Measurements from ENCODE around the gene SELENOS.
A peak's percentile ranks its signal among the peaks of the same experiment; 100 is the strongest.

The SELENOS gene

DNA sequence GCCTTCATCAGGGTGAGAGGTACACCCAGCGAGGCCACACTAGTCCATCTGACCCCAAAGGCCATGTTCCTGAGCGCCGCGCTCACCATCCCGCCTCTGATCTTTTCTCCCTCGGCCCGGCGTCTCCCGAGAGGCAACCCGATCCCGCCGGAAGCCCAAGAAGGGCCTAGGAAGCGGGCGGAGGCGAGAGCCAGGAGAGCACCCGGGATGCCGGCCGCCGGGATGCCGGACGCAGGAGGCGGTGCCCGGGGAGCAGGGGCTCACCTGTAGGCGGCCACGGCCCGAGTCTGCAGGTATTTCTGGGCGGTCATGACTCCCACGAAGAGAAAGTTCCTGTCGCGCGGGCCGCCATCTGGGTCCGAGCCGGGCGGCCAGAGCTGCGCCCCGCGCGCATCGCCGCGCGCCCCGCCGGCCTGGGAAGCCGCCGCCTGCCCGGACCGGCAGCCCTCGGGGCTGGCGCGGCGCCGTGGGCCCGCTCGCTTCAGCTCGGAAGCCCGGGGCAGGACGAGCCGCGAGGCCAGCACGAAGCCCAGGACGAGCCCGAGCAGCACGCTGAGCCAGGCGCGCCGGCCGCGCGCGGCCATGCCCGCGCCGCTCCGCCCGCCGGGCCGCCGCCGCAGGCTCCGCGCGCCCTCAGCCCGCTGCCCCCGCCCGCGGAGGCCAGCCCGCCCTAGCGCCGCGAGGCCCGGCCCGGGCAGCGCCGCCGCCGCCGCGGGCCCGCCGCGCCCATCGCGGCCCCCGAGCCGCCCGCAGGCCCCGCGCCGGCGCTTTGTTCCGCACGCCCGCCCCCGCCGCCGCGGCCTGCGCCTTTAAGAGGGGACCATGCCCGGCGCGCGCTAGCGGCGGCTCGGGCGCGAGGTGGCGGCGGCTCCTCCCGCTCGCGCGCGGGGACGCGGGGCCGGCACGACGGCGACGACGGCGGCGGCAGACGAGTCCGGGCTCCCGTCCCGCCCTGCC lies 26.1 kb downstream of the SELENOS start:
- DNase-seq (ENCODE audit: low spot score), result peak; percentile 18

DNA sequence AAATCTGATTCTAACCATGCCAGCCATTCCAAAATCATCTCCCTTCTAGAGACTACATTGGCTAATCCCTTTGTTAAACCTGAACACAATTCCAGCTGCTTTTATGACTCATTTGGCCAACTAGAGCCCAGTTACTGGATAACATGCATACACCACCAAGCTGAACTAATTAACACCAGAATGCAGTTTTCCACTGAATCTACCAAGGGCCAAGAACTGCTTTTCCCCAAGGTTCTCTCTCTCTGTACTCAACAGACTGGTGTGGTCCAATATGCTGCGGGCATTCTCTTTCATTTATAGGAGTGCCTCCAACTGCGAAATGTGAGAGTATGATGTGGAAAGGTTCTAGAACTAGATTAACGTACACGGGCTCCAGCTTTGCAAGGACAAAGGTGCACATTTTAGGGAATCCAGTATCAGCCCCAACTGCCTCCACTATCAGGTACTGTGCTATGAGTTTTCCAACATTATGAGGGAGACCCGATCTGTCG lies 26.9 kb downstream of the SELENOS start:
- DNase-seq (ENCODE audit: low spot score), result no peak

DNA sequence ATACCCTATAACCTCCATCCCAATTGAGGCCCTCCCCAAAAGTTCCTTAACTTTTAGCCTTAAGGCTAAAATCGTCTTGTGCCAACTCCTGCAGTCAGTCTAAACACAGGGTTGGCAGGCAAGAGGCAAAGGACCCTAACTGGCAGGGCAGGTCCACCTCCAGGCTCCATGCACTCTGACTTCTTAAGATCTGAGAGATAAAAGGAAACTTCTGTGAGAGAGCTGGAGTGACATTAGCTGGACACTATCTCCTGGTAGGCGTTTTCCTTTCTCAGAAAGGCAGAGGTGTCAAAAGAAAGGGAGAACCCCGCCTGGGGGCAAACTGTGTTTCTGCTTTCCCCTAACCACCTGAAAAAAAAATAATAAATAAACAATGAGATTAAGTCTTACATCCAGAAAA lies 29.0 kb downstream of the SELENOS start:
- DNase-seq (ENCODE audit: low spot score), result no peak

DNA sequence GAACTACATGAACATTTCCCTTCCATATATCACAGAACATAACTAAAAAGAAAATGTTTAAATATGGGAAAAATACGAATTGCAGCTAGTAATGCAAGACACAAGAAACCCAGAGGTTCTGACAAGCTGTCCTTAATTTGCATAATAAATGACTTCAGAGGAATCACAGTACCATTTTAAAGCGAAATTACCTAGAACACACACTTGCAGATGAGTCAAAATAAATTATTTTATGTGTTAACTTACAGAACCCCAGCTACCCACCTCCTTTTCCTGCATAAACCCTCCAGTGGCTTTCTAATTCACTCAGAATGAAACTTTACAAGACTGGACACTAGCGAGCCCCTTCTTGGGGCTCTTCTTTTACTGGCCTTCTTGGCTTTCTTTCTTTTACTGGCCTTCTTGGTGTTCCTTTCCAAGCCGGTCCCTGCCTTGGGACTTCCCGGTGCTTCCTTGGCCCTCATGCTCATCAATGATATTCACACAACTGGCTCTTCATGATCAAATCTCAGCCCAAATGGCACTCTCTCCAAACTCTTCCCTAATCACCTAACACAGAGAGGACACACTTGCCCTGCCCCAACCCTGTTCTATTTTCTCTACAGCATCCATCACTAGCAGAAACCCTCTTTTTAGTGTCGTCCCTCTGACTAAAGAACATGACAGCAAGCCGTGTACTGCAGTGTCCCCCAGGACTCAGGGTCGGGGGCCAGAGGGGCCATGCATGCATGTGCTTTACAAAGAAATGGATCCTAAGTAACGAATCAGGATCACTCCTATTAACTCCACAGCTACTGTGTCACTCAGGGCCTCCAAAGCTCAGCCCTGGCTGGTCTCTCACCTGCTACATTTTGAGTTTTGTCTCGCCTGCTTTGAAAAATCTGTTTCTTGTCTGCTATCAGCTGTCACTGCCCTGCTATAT lies 30.2 kb downstream of the SELENOS start:
- no peak for DNase-seq (ENCODE audit: low spot score)

DNA sequence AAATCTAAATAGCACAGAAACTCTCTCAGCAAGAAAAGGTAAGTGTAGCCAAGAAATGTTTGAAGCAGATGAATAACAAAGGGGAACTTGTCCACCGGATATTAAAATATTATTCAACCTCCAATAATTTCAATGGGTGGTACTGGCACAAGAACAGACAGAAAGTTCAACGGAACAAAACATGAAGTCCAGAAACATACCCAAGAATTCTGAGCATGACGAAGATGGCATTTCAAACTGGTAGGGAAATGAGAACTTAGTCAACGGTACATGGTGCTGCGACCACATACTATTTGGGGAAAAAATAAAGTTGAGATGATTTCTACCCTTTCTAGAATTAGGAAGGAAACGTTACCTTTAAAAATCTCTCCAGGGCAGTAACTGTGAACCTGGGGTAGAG lies 30.9 kb downstream of the SELENOS start:
- DNase-seq (ENCODE audit: low spot score), result no peak

DNA sequence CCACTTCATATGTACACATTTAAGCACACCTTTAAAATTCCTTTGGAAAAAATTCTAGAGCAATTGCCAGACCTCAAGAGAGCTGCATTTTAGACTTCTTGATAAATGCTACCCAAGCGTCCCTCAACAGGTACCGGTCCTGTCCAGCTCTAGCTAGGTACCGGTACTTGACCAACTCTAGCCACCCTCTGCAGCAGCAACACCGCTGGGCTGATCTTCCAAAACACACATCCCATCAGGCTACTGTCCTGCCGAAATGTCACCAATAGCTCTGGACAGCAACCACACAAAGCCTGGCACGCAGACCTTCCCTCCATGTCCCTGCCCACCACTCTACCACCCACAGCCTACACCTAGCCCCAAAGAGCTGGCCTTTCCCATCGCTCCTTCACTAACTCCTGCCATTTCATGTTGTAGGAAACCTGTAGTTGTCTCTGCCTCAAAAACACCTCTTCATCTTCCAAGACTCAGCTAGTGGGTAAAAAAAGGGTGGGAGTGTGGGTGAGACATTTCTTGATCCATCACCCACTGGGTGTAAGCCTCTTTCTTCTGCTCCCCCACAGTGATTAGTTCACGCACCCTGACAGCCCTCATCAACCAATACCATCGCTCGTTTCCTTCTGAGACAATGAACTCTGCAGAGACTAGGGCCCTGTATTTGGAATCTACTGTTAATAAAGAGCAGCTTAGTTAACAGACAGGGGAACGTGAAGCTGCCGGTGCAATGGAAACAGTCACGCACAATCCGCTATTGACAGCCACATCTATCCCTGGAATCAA lies 32.2 kb downstream of the SELENOS start:
- DNase-seq (ENCODE audit: low spot score), result no peak

DNA sequence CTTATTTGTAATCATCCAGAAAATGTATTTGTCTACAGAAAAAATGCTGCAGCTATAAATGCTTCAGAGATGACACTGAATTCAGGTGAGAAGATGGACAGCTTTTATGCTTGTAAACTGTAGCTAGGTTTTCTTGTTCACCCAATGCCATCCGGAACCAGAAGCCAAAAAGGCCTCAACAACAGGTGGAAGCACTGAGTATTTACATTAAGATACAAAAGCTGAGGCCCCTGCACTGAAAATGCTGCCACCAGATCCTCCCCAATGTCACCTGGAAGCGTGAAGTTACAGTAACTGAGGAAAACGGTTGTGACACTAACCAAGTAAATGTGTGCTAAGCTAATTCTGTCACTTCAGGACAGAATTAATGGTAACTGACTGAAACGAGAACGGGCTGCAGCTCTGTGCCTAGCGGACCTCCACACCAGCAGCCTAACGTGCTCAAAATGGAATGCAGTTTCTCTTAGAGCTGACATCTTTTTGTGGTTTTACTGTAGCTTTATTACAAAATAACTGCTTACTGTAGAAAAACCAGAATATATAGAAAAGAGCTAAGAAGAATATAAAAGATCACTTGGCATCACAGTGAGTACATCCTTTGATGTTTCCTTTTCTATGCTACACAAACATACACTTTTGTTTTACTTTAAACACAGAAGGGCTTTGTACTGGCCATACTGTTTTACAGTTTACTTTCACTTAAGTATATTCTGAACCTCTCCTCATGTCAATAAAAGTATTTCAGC lies 33.1 kb downstream of the SELENOS start:
- no peak for DNase-seq (ENCODE audit: low spot score)

DNA sequence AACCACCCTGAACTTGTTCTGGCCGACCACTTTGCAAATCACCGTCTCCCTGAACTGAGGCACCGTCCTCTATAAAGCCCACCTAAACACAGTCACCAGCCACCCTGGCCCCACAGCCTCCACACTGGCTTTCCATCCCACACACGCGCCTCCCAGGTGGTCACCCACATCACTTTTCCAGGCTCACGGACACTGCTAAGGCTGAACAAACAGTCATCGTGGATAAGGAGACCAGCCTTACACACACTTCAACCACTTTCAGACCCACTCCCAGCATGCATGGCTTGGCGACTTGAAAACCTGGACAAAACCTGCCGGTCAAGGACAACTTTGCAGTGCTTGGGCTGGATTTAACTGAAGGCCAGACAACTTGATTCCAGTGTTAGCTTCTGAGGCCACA lies 33.9 kb downstream of the SELENOS start:
- no peak for DNase-seq (ENCODE audit: low spot score)

DNA sequence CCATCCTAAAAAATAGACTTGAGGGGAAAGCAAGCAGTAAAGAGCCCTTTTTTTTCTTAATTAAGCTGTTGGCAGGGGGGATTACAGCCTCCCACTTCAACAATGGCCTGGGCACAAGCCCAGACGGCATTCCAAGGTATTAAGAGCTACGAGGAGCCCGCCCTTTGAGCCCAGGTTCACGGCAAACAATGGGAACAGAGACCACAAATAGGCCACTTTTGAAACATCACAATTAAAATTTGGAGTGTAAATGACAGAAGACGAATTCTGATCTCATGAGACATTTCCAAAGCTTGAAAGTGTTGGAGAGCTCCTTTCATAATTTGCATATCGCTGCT lies 34.3 kb downstream of the SELENOS start:
- DNase-seq (ENCODE audit: low spot score), result no peak

DNA sequence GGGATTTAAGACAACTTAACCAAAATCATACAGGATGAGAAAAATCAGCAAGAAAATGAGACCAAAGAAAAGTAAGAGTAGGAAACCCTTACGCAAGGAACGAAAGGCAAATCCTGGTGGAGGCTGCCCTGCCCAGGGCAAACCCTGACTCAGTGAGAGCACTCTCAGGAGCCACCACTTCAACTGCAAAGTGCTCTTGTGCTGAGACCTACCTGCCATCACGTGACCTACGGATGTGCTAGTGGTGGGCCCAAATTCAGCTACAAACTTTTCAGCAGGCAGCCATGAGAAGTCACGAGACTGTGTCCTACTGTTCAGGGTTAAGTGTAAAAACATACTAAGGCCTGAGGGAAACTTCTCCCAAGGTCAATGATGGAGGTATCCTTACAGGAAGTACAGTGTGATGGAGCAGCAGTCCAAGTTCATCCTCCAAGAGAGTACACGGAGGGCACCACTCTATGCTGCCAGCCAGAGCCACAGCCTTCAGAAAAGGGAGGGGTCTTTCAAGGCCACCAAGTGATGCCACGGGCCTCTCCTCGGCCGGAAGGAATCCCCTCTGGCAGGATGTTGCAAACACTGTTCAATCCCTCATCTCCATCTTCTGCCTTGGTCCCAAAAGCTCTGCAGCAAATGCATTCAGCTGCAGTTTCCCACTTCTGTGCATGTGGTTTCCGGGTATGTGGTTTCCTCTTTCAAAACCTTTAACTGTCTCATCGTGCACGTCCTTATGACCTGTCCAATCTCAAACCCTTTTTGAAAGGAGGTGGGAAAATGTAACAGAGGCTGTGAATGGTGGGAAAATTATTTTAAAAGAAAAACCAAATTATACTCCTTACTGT lies 34.9 kb downstream of the SELENOS start:
- DNase-seq (ENCODE audit: low spot score), result peak; percentile 68

DNA sequence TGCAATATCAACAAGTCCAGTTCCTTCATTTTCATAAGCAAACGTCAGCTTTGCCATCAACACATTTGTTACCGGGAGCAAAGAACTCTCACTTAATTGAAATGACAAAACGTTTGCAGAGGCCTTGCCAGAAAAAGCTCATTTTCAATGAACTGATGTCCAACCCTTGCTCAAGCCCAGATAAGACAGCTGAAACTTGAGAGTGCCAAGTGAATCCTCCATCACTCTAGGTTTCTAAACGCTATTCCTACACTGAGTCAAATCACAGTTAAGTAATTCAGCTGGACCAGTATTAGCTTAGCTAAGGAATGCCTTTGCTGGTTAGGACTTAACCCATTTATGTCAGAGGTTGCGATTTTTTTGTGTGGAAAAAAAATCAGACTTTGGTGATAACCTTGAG lies 36.9 kb downstream of the SELENOS start:
- DNase-seq (ENCODE audit: low spot score), result no peak

DNA sequence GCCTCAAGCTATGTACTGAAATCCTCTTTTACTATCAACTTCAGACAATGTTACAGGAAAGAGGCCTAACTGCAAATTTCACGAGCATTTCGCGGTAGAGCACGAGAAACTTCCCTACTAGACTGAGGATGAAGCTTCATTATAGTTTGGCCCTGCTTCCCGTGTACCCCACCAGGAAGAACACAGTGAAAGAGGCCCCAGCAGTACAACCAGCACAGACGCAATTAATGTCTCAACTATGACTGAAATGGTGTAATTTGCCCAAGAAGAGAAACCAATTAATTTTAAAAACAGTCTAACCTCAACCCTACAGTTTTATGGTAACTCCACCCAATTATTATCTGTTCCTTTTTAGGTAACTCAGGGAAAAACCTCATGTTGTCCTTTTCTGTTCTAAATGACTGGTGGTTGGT lies 37.6 kb downstream of the SELENOS start:
- no peak for DNase-seq (ENCODE audit: low spot score)

DNA sequence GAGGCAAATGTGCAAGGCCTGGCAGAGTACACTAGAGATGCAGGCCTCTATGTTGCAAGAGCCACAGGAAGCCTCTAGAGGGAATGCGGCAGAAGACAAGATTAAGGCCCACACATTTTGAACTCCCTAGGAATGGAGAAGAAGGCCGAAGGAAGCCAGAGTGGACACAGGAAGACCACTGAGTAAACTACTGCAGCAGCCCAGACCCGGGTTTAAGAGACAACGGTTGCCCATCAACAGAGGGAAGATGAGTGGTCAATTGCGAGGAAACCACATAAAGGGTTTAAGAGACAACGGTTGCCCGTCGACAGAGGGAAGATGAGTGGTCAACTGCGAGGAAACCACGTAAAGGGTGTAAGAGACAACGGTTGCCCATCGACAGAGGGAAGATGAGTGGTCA lies 40.0 kb downstream of the SELENOS start:
- DNase-seq (ENCODE audit: low spot score), result no peak

DNA sequence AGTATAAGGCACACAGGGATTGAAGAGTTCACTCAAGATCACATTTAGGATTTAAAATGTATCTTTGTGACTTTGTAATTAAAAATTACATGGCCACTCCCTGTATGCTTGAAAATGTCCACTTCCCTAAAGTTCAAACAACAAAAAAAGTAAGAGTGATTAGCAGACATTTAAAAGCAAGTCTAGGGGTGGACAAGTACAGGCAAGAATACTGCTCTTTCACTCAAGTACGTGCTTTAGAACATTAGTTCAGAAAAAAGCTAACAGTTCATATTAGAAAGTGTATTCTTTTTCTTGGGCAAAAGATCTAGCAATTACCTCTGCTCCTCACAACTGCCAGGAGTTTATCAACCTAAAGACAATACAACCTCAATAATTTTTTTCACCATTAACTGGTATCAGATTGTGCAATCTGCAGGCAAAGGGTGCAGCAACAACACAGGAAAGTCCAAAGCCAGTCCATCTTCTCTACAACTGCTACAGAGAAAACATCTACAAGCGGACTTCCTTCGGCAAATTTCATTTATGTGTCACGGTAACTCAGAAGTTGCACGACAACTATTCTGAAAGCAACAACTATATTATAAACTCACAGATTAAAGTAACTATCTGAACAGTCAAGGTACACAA lies 43.5 kb downstream of the SELENOS start:
- no peak for DNase-seq (ENCODE audit: low spot score)

DNA sequence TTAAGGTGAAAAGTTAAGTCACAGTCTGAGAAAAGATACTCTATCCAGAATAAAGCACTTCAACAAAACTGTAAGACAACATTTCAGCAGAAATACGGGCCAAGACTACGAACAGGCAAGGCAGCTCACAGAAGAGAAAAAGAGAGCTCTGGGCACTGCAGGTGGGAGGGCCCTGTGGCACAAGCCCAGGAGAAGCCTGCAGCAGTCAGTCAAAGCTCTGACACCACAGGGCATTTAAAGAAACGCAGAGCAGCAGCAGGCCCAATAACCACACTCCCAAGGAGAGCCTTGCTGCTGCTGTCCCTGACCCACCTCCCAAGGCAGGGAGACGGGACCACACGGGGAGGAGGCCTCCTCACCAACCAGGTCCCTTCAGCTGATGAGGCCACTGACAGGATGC lies 44.6 kb downstream of the SELENOS start:
- DNase-seq (ENCODE audit: low spot score), result no peak

DNA sequence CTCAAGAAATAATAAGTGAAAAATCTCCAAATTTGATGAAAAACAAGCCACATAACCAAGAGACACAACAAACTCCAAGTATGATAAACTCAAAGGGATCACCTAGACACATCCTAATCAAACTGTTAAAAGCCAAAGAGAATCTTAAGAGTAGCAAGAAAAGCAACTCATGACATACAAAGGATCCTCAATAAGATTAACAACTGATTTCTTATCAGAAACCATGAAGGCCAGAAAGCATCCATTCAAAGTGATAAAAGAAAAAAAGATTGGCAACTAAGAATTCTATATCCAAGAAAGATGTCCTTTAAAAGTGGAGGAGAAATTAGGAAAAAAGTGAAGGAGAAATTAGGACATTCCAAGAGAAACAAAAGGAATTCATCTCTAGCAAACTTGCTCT lies 49.0 kb downstream of the SELENOS start:
- DNase-seq (ENCODE audit: low spot score), result no peak

DNA sequence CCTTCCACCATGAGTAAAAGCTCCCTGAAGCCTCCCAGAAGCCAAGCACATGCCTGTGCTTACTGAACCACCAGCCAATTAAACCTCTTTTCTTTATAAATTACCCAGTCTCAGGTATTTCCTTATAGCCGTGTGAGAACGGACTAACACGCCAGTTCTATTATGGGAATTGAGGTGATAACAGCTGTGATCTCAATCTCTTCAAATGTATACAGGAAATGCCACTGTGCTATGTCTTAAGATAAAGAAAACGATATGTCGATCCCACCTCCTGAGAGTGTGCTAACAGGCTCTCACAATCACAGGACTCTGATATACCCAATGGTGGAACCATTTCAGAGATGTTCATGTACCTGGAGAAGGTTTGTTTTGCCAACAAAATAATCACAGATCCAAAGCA lies 51.6 kb downstream of the SELENOS start:
- no peak for DNase-seq (ENCODE audit: low spot score)

Measured in CD4-positive, alpha-beta T cell treated with Interleukin-6 at 100 ng/mL for 8 hours (primary cell).